HepG2 (cell line): ENCODE measurements around the gene NPTX2. TPM values are rescaled to one million over a fixed set of nuclear protein-coding genes. Genes with fewer than 3 reads are reported as not detected.

Source experiments
- ATAC-seq: fragments of 200-7000 bp; cut with Tn5 transposase; 3 replicates; pipeline ENCODE4 v1.9.1; 2020; ENCODE audit warnings: mild to moderate bottlenecking, moderate library complexity
- BruUV-seq: library from RNA; stranded (reverse); fragments of 400-500 nt; replicated peaks from 2 replicates; lab custom pipeline; 2021; lab: Mats Ljungman, UMichigan
- CTCF ChIA-PET: fragments of 300-600 bp; formaldehyde crosslinking; extraction: SDS; loops from one replicate; lab custom pipeline; 2021; ENCODE audit warnings: low total read pairs, inconsistent platforms, low intra/inter-chr PET ratio; lab: Yijun Ruan, JAX
- POLR2A ChIA-PET: fragments of 350-600 bp; sonication (Branson Sonifier 250); formaldehyde crosslinking; loops from one replicate; lab custom pipeline; 2020; ENCODE audit warnings: antibody characterized with exemption, inconsistent platforms; lab: Yijun Ruan, JAX
- DNase-seq: peaks from one replicate; pipeline ENCODE4 v3.0.0-alpha.2; 2015; ENCODE audit warnings: low spot score
- FAIRE-seq: peaks from 3 replicates; lab custom pipeline; 2011; peaks lifted over from hg19 to GRCh38; lab: Jason Lieb, UNC
- H2AFZ ChIP-seq: one replicate; pipeline ENCODE4 v1.6.1; 2011; ENCODE audit warnings: low read length, inconsistent platforms
- H3K27ac ChIP-seq: fragments of 300-600 bp; 3 replicates; pipeline ENCODE4 v1.8.0; 2011; ENCODE audit warnings: mixed run types, mild to moderate bottlenecking, mixed read lengths, low read length, inconsistent platforms; ENCODE audit not compliant: insufficient read depth; ENCODE audit errors: extremely low read length
- H3K27me3 ChIP-seq, 2 experiments: fragments of 200-600 bp in 1 of 2; 2 replicates in 1 of 2; 3 replicates in 1 of 2; pipeline versions ENCODE4 v1.6.0 to v1.8.0; 2011; ENCODE audit warnings: low read length in 2 of 2, mild to moderate bottlenecking in 2 of 2, moderate library complexity in 2 of 2, inconsistent platforms in 1 of 2; ENCODE audit not compliant: insufficient read depth in 2 of 2, control insufficient read depth in 1 of 2
- H3K36me3 ChIP-seq, 2 experiments: fragments of 200-600 bp in 1 of 2; replicated peaks in 1 of 2; 2 replicates in 1 of 2; 3 replicates in 1 of 2; pipeline versions ENCODE4 v1.5.1 to v1.8.0; 2011; ENCODE audit warnings: low read length in 2 of 2, inconsistent platforms in 1 of 2; ENCODE audit not compliant: insufficient read depth in 2 of 2, control insufficient read depth in 1 of 2
- H3K4me1 ChIP-seq: 2 replicates; pipeline ENCODE4 v1.5.1; 2012; ENCODE audit warnings: low read length, inconsistent platforms; ENCODE audit not compliant: insufficient read depth
- H3K4me2 ChIP-seq: 2 replicates; pipeline ENCODE4 v1.6.0; 2011; ENCODE audit warnings: low read depth, low read length, inconsistent platforms
- H3K4me3 ChIP-seq, 3 experiments: fragments of 200-600 bp in 1 of 3; sonication (generic), shearing (Covaris generic) in 1 of 3; replicated peaks in 1 of 3; 2 replicates each; pipeline ENCODE4 v1.5.1; 2011 to 2016; ENCODE audit warnings: low read length in 3 of 3, inconsistent platforms in 2 of 3, low read depth in 2 of 3, mild to moderate bottlenecking in 2 of 3, control low read depth in 1 of 3, mixed read lengths in 1 of 3; ENCODE audit not compliant: insufficient read depth in 1 of 3
- H3K79me2 ChIP-seq: one replicate; pipeline ENCODE4 v1.6.1; 2011; ENCODE audit warnings: low read length, inconsistent platforms; ENCODE audit not compliant: insufficient read depth
- H3K9ac ChIP-seq: 2 replicates; pipeline ENCODE4 v1.6.0; 2011; ENCODE audit warnings: mild to moderate bottlenecking, low read depth, low read length, inconsistent platforms; ENCODE audit not compliant: insufficient read depth
- H3K9me3 ChIP-seq: 2 replicates; pipeline ENCODE4 v1.5.1; 2012; ENCODE audit warnings: mild to moderate bottlenecking, low read length
- H4K20me1 ChIP-seq: 2 replicates; pipeline ENCODE4 v1.6.0; 2011; ENCODE audit warnings: inconsistent platforms, mild to moderate bottlenecking, low read length, moderate library complexity; ENCODE audit not compliant: insufficient read depth
- ARNT2 ChIP-seq: sonication (generic); formaldehyde crosslinking; IDR thresholded peaks from 2 replicates; pipeline ENCODE4 v1.8.0; 2022; ENCODE audit warnings: mild to moderate bottlenecking, low read depth, missing genetic modification reagents, moderate library complexity
- FLYWCH1 ChIP-seq: sonication (generic); formaldehyde crosslinking; IDR thresholded peaks from 2 replicates; pipeline ENCODE4 v1.8.1; 2023; ENCODE audit warnings: mild to moderate bottlenecking, missing genetic modification reagents
- IRF9 ChIP-seq: sonication (generic); formaldehyde crosslinking; IDR thresholded peaks from 2 replicates; pipeline ENCODE4 v1.8.0; 2022; ENCODE audit warnings: missing genetic modification reagents, mild to moderate bottlenecking, borderline replicate concordance
- MED1 ChIP-seq: sonication (generic); formaldehyde crosslinking; IDR thresholded peaks from 2 replicates; pipeline ENCODE4 v1.4.0; 2020; ENCODE audit warnings: missing genetic modification reagents
- POGZ ChIP-seq: sonication (generic); formaldehyde crosslinking; IDR thresholded peaks from 2 replicates; pipeline ENCODE4 v1.4.0; 2020; ENCODE audit warnings: mild to moderate bottlenecking, missing genetic modification reagents
- TCF7 ChIP-seq: sonication (generic); IDR thresholded peaks from 2 replicates; pipeline ENCODE4 v1.6.1; 2016; ENCODE audit warnings: antibody characterized with exemption, low read depth
- ZFYVE20 ChIP-seq: sonication (generic); formaldehyde crosslinking; IDR thresholded peaks from 2 replicates; pipeline ENCODE4 v1.8.0; 2023; ENCODE audit warnings: low read depth, mild to moderate bottlenecking, moderate library complexity, missing genetic modification reagents, borderline replicate concordance
- ZNF530 ChIP-seq: sonication (generic); formaldehyde crosslinking; IDR thresholded peaks from 2 replicates; pipeline ENCODE4 v1.5.0; 2020; ENCODE audit warnings: low read depth, mild to moderate bottlenecking, missing genetic modification reagents
- WGBS: methylation state at CpG from one replicate; pipeline ENCODE4 v1.1.6; 2017; ENCODE audit warnings: low lambda C conversion rate; 5-methylcytosine and 5-hydroxymethylcytosine counted together
- in situ Hi-C: cut with HindIII; loops from 2 replicates; pipeline ENCODE4 v1.10.0; 2017; ENCODE audit warnings: low pct_unique_long_range_greater_than_20kb; ENCODE audit not compliant: extremely low pct_ligation_motif_present
- intact Hi-C: fragments of 100-400 bp; cut with micrococcal nuclease; formaldehyde crosslinking; loops from one replicate; pipeline ENCODE4 v1.10.0; 2022; ENCODE audit not compliant: unreplicated experiment
- polyA plus RNA-seq, 8 experiments: library from polyadenylated mRNA; depleted of rRNA in 3 of 8; stranded (reverse) in 7 of 8; unstranded in 1 of 8; fragments of >200 nt; fragmentation: Illumina TruSeq in 4 of 8; extraction: Trizol in 4 of 8; gene quantifications; 2 replicates each; pipeline versions ENCODE4 v1.2.1 to v1.2.3, GENCODE V29; 2011 to 2016; ENCODE audit warnings: low read depth in 4 of 8, missing spikeins in 1 of 8, mixed read lengths in 1 of 8; ENCODE audit not compliant: insufficient read depth in 1 of 8
- total RNA-seq, 5 experiments: library from RNA; depleted of rRNA; stranded (reverse); fragments of >200 nt; fragmentation: Illumina TruSeq; extraction: Trizol; gene quantifications; 2 replicates each; pipeline ENCODE4 v1.2.3, GENCODE V29; 2016; ENCODE audit warnings: low read depth in 1 of 5
- TF ChIP-seq, protein P1 (sequence below): sonication (generic); formaldehyde crosslinking; IDR thresholded peaks from 2 replicates; pipeline ENCODE4 v1.4.0; 2020; ENCODE audit warnings: missing genetic modification reagents
- TF ChIP-seq, protein P2 (sequence below): sonication (generic); formaldehyde crosslinking; IDR thresholded peaks from 2 replicates; pipeline ENCODE4 v1.5.0; 2020; ENCODE audit warnings: mild to moderate bottlenecking, missing genetic modification reagents
- TF ChIP-seq, protein P3 (sequence below): sonication (generic); formaldehyde crosslinking; IDR thresholded peaks from 2 replicates; pipeline ENCODE4 v1.4.0; 2020; ENCODE audit warnings: missing genetic modification reagents

NPTX2 gene
- total and polyA plus RNA-seq, 2 of the 13 experiments (the other 11 are each of a cell fraction or from before 2014, with no cell fraction given), result not detected

GRCh38 chr7:98617960-98618418, 904 bp downstream of the NPTX2 start:
- no TSS peak for BruUV-seq
- peaks cover 17% of the 10 kb centered on the region for H3K4me1 ChIP-seq
- H3K9me3 ChIP-seq, result no peaks in the 10 kb centered on the region
- DNase-seq (no peak), FAIRE-seq (no peak), ATAC-seq (no peak)
- no peak overlapping the region for H2AFZ ChIP-seq
- intact Hi-C loops (no loop called here), in situ Hi-C loops (no loop called here)
- TF ChIP-seq, protein P1, sequence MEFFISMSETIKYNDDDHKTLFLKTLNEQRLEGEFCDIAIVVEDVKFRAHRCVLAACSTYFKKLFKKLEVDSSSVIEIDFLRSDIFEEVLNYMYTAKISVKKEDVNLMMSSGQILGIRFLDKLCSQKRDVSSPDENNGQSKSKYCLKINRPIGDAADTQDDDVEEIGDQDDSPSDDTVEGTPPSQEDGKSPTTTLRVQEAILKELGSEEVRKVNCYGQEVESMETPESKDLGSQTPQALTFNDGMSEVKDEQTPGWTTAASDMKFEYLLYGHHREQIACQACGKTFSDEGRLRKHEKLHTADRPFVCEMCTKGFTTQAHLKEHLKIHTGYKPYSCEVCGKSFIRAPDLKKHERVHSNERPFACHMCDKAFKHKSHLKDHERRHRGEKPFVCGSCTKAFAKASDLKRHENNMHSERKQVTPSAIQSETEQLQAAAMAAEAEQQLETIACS (CRISPR knock-in tag), result no peak
- TF ChIP-seq, protein P2, sequence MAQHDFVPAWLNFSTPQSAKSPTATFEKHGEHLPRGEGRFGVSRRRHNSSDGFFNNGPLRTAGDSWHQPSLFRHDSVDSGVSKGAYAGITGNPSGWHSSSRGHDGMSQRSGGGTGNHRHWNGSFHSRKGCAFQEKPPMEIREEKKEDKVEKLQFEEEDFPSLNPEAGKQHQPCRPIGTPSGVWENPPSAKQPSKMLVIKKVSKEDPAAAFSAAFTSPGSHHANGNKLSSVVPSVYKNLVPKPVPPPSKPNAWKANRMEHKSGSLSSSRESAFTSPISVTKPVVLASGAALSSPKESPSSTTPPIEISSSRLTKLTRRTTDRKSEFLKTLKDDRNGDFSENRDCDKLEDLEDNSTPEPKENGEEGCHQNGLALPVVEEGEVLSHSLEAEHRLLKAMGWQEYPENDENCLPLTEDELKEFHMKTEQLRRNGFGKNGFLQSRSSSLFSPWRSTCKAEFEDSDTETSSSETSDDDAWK (CRISPR knock-in tag), result no peak
- no peak for TF ChIP-seq MED1 (CRISPR knock-in tag)
- no peak for TF ChIP-seq POGZ (CRISPR knock-in tag)
- TF ChIP-seq, protein P3, sequence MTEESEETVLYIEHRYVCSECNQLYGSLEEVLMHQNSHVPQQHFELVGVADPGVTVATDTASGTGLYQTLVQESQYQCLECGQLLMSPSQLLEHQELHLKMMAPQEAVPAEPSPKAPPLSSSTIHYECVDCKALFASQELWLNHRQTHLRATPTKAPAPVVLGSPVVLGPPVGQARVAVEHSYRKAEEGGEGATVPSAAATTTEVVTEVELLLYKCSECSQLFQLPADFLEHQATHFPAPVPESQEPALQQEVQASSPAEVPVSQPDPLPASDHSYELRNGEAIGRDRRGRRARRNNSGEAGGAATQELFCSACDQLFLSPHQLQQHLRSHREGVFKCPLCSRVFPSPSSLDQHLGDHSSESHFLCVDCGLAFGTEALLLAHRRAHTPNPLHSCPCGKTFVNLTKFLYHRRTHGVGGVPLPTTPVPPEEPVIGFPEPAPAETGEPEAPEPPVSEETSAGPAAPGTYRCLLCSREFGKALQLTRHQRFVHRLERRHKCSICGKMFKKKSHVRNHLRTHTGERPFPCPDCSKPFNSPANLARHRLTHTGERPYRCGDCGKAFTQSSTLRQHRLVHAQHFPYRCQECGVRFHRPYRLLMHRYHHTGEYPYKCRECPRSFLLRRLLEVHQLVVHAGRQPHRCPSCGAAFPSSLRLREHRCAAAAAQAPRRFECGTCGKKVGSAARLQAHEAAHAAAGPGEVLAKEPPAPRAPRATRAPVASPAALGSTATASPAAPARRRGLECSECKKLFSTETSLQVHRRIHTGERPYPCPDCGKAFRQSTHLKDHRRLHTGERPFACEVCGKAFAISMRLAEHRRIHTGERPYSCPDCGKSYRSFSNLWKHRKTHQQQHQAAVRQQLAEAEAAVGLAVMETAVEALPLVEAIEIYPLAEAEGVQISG (CRISPR knock-in tag), result no peak
- TF ChIP-seq ARNT2 (CRISPR knock-in tag), result no peak
- TF ChIP-seq ZNF530, result no peak
- TF ChIP-seq FLYWCH1 (CRISPR knock-in tag), result no peak
- TF ChIP-seq TCF7, result no peak
- no peak for TF ChIP-seq ZFYVE20
- TF ChIP-seq IRF9 (CRISPR knock-in tag), result no peak
- H3K4me3 ChIP-seq, result no peak overlapping the region
- H3K79me2 ChIP-seq, result no peaks in the 10 kb centered on the region
- ChIA-PET CTCF (no interaction called here), POLR2A (no interaction called here)
- H3K9ac ChIP-seq, result no peak overlapping the region
- WGBS, result no CpG with 5 or more reads among the region's 40 CpGs
- no peak overlapping the region for H3K4me2 ChIP-seq
- no peaks in the 10 kb centered on the region for H3K36me3 ChIP-seq
- H3K27ac ChIP-seq, result no peak overlapping the region
- peaks cover 2 to 43% of the 10 kb centered on the region in 2 experiments; a peak in 3 of 5 replicates for H3K27me3 ChIP-seq
- H4K20me1 ChIP-seq, result 0 out of 2 replicates have a peak, but pooled peaks cover 2% of the 10 kb centered on the region
